ENCODE data around the gene SLC35B2.

SLC35B2 gene

DNA sequence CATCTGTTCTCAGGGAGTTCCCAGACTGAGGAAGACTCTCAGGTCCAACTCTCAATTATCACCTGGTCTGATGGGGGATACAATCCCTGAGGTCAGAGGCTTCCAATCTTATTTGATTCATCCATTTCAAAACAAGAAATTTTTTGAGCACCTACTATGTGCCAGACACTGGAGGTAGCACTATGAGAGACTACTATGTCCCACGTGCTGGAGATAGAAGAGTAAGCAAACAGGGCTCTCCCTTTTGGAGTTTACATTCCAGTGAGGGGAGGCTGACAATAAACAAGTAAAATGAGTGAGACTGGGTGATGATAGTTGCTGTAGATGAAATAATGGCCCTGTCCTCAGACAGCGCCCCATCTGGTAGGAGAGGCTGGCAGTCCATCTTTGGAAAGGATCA, 29.4 kb upstream of the SLC35B2 start:
- DNase-seq, result no peak

DNA sequence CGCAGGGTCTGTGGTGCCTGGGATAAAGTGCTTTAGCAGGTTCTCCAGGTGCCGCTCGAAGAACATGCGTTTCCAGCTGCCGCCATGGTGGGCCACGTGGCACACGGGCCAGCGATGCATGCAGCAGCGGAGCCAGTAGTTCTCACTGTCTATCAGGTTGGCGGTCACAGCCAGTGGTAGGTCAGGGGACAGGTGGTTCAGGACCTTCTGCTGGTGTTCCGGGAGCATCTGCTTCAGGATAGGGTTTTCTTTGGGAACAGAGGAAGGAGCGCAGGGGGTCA, 28.9 kb upstream of the SLC35B2 start:
- no peak for DNase-seq

DNA sequence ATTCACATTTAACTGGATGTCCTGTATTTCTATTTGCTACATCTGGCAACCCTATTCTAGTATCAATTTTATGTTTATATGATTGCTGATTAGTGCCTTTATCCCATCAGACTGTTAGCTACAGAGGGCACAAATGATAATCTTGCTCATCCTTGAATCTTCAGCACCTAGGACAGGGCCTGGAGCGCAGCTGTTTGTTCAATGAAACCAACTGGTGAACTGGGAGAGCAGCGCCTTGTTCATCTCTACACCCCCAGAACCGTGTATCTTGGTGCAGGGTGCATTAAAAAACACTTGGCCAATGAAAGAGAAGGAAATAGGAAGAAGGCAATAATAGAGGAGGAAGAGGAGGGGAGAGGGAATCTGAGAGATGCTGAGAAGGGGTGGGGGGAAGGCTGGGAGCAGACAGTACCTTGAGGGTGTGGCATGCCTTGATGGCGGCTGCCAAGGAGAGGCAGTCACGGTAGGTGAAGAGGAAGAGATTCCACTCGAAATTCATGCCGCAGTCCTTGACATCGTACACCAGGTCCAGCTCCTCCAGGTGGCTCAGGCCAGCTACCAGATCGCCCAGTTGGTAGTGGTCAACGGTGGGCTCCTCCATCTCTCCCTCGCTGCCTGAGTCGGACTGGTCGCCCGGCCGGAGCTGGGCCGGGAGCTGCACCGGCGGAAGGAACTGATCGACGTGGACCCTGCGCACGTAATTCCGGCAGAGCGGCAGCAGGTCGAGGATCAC, 28.4 kb upstream of the SLC35B2 start:
- DNase-seq, result no peak

- DNase-seq, result no peak
Observed at GRCh38 chr6:44284867-44285266, 27.5 kb upstream of the SLC35B2 start.

GRCh38 chr6:44284121-44284520, 26.8 kb upstream of the SLC35B2 start:
- peak in 6 of 56 donors; percentile 12 to 32 (median 28) for DNase-seq

GRCh38 chr6:44278774-44279697, 21.7 kb upstream of the SLC35B2 start:
- DNase-seq, result peak in 12 of 56 donors; percentile 17 to 51 (median 30)

DNA sequence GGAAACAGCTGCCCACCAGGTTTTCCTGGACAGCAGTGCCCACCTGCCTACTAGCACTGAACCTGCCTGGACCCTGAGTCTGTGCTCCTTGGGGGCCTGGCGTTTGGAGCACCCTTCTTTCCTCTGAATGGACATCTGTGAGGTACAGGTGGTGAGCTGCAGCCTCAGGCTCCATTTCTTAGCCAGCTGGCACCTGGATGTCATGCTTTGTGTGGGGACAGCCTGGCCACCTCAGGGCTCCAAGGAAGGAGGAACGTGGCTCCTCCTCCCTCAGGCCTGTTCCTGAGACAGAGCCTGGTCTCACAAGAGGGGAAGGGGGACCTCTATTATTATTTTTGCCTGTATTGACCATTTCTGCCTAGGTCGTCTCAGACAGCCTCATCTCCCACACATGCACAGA, 21.0 kb upstream of the SLC35B2 start:
- DNase-seq, result no peak

DNA sequence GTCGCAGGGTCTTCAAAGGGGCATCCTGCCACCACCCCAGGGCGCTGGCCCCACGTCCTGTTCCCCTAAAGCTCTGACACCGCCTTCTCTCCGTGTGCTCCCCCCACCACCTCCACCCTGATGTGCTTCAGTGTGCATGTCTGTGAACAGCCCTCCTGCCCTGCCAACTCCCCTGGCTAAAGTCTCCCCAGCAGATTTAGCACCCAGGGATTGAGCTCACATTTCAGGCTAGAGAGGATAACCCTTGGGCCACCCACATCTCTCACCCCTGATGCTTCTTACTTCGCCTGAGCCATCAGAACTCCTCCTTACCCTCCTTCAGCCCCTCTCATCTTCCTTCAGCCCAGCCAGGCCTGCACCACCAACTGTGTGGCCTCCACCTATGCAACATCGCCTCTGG, 20.4 kb upstream of the SLC35B2 start:
- DNase-seq, result no peak

DNA sequence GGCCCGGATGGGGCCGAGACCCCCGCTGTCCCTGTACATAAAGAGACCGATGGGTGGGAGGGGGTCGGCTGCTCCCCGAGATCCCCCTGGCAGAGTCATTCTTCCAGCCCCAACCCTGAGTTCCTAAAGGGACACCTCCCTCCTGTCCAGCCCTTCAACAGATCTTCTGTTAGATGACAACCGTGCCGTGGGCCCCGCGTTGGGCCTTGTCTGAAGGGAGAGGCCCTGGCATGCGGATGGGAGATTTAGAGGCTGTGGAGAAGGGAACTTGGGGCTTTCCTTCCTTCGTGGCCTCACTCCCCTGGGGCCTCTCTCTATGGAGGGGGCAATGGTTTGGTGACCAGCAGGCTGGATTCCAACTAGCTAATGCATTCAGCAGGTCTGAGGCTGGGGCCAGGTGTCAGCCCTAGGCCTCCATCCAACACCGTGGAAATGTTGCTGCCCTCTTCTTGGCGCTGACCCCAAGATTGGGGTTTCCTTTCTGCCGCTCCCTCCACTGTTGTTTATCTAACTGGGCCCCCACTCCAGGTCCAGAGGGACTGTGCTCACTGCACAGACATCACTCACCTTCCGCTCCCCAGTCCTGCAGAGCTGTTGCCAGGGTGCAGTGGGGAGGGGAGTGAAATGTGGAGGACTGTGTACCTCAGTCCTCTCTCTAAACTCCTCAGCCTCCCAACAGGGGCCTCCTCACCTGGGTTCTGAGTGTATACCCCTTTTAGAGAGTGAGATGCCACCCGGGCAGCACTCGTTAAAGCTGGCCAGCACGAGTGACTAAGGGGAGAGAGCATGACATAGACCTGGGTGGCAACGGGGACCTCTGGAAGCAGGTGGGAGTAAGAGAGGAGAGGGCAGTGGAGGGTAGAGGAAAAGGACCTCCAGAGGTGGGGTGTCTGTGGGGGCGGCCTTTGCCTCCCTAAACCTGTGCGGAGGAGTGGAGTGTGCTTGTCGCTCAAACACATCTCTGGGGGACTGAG, 19.6 kb upstream of the SLC35B2 start:
- DNase-seq, result no peak

DNA sequence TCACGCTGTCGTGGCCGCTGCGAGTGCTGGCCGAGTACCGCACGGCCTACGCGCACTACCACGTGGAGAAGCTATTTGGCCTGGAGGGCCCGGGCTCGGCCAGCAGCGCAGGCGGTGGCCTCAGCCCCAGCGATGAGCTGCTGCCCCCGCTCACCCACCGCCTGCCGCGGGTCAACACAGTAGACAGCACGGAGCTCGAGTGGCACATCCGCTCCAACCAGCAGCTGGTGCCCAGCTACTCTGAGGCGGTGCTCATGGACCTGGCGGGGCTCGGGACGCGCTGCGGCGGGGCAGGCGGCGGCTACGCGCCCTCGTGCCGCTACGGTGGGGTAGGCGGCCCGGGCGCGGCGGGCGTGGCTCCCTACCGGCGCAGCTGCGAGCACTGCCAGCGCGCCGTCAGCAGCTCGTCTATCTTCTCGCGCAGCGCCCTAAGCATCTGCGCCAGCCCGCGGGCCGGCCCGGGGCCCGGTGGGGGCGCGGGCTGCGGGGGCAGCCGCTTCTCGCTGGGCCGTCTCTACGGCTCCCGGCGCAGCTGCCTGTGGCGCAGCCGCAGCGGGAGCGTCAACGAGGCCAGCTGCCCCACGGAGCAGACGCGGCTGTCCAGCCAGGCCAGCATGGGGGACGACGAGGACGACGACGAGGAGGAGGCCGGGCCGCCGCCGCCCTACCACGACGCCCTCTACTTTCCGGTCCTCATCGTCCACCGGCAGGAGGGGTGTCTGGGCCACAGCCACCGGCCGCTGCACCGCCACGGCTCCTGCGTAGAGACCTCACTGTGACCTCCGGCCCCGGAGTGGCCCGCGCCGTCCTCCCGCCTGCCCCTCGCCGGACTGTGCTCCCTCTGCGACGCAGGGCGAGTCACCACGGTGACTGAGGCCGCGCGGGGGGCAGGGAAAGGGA, 18.7 kb upstream of the SLC35B2 start:
- no peak for DNase-seq

DNA sequence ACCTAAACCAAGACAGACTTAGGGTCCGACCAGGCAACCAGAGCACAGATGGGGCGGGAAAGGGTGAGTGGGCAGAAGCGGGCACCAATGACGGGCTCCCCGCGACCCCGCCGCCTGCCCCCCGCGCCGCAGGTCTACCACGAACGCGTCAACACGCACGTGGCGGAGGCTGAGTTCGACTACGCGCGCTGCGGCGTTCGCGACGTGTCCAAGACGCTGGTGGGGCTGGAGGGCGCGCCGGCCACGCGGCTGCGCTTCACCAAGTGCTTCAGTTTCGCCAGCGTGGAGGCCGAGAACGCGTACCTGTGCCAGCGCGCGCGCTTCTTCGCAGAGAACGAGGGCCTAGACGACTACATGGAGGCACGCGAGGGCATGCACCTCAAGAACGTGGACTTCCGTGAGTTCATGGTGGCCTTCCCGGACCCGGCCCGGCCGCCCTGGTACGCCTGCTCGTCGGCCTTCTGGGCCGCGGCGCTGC, 18.0 kb upstream of the SLC35B2 start:
- no peak for DNase-seq

- DNase-seq, result no peak
Observed at GRCh38 chr6:44273617-44274016, 16.3 kb upstream of the SLC35B2 start.

GRCh38 chr6:44272999-44273566, 15.8 kb upstream of the SLC35B2 start:
- peak in 3 of 56 donors; percentile 17 to 42 (median 35) for DNase-seq

DNA sequence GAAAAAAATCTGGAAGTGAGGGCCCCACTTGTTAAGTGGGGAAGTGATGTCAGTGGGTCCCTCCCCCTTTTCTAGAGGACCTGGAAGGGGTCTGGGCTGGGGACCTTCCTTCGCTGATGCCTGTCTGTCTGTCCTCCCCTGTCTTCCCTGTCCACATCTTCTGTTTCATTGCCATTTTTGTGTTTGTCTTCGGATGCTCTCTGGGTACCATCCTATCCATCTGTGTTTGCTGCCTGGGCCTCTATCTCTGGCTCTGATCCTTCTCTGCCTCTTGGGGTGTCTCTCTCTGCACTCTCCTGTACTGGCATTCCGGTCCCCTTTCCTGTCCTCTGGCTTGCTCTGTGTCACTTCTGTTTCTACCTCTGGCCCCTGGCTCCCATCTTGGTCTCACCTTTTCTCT, 15.2 kb upstream of the SLC35B2 start:
- no peak for DNase-seq

DNA sequence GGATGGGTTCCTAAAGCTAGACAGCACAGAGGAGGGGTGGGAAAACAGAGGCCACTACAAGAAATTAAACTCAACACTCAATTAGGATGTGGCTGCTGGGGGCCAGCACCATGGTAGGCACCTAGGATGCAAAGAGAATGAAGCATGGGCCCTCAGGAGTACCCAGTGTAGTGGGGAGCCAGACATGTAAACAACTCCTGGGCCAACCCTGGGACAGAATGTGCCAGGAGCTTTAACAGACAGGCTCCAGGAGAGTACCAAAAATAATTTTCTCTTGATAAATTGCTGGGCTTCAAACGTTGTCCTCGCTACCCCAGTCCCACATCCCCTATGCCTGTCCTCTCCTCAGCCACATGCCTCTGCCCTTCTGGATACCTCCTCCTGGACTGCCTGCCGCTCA, 14.6 kb upstream of the SLC35B2 start:
- DNase-seq, result no peak

DNA sequence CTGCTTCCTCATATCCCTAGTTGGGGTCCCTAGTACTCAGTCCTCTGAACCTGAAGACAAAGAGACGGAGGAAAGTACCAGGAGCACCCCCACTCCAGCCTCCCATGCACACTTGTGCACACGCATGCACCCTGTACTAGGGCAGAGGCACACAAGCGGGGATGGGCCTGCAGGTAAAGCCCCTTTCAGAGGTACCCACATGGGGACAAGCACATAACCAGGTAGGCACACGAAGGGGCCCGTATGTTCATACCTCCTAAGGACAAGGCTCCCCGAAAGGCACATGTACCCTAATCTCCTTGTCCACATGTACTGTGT, 14.0 kb upstream of the SLC35B2 start:
- DNase-seq, result no peak

DNA sequence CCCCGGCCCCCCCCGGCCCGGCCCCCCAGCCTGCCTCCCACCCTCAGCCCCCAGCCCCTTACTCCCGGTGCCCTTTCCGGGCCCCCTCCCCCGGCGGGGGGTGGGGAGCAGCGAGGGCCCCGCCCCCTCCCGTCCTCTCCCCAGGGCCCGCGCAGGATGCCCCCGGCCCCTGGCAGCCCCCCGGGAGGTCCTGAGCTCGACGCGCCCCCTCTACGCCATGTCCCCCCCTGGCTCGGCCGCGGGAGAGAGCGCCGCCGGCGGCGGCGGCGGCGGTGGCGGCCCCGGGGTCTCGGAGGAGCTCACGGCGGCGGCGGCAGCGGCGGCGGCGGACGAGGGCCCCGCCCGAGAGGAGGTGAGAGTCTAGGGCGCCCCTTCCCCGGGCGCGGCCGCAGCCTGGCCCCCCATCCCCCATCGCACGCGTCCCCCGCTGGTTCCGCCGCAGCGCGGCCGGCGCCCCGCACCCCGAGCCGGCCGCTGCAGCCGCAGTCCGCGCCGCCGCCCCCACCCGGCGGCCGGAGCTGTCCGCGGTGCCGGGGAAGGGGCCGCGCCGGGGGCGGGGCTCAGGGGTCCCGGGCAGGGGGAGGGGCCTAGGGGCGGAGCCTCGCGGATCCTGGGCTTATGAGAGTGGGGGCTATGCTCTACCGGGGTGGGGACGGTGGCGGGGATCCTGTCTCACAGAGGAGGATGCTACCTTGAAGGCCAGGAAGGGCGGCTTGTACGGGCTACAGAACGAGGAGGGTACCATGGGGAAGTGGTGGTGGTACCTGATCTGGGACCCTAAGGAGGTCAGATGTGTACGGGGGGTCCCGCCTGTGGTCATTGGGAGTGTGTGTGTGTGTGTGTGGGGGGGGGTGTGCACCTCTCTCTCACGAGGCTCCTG, 13.4 kb upstream of the SLC35B2 start:
- DNase-seq, result peak in 3 of 56 donors; percentile 23 to 29 (median 28)

DNA sequence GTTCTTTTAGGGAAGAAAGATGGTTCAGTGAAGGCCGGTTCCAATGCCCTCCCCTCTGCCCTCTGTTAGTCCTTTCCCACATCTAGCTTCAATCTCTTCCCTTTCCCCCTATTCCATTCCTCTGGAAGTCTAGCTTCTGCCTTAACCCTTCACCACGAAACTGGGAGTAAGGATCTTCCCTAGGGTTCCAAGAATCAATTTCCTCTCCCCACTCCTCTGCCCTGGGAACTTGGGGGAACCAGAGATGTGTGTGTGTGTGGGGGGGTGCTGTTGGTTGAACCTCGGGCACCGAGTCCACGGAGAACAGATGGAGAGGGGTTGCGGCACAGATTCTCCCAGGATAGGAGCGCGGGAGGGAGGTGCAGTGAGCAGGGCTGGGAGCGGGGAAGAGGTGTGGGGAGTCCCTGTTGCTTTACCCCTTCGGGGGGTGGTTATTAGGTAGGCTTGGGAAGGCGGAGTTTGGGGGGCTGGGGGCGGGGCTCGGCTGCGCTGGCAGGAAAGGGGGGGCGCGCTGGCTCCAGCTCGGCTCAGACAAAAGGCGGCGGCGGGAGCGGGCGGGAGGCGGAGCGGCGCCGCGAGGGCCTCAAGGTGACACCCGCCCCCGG, 12.7 kb upstream of the SLC35B2 start, which contains the start of gene TMEM151B:
Gene TMEM151B (plus strand): TSS at position 530 of the 605 bp plus-strand sequence. CDS start 293 bp downstream, outside the sequence.
- DNase-seq, result peak in 17 of 56 donors; percentile 15 to 56 (median 31)

Measured in amygdala (tissue), 56 donors.